Caco-2 (cell line): ENCODE results near the gene CMTM2. TPM values are rescaled to one million over a fixed set of nuclear protein-coding genes. Genes with fewer than 3 reads are reported as not detected.

ENCODE experiments used
- BruUV-seq: library from RNA; stranded (reverse); fragments of 400-500 nt; replicated peaks from 2 replicates; lab custom pipeline; 2021; lab: Mats Ljungman, UMichigan
- CTCF ChIA-PET: fragments of 300-600 bp; sonication (Branson Sonifier 250); formaldehyde crosslinking; loops from one replicate; lab custom pipeline; 2022; ENCODE audit warnings: antibody characterized with exemption; lab: Charles Lee
- POLR2A ChIA-PET: fragments of 300-600 bp; sonication (Branson Sonifier 250); formaldehyde crosslinking; loops from one replicate; lab custom pipeline; 2022; ENCODE audit warnings: antibody characterized with exemption; lab: Charles Lee
- DNase-seq, 2 experiments: peaks; one replicate each; pipeline versions ENCODE4 v3.0.0 to v3.0.0-alpha.2; 2020 to 2022
- H3K27me3 ChIP-seq: replicated peaks from 2 replicates; pipeline ENCODE4 v1.6.0; 2011; ENCODE audit warnings: low read length; ENCODE audit not compliant: control insufficient read depth, insufficient read depth
- H3K36me3 ChIP-seq: 2 replicates; pipeline ENCODE4 v1.5.1; 2011; ENCODE audit warnings: low read length; ENCODE audit not compliant: control insufficient read depth, insufficient read depth
- H3K4me1 ChIP-seq: fragments of 250-450 bp; sonication (Bioruptor Pico); 2 replicates; pipeline ENCODE4 v1.5.1; 2020; ENCODE audit warnings: mild to moderate bottlenecking
- H3K4me3 ChIP-seq: 2 replicates; pipeline ENCODE4 v1.5.1; 2011; ENCODE audit warnings: low read depth, mild to moderate bottlenecking, control low read depth, low read length
- H3K9me3 ChIP-seq: fragments of 250-450 bp; sonication (Bioruptor Pico); 2 replicates; pipeline ENCODE4 v1.5.1; 2020; ENCODE audit warnings: mild to moderate bottlenecking, moderate library complexity
- H3K27ac Mint-ChIP-seq: one replicate; pipeline ENCODE4 v1.8.0; 2022; ENCODE audit warnings: mixed read lengths; ENCODE audit not compliant: unreplicated experiment
- H3K27me3 Mint-ChIP-seq: one replicate; pipeline ENCODE4 v1.8.0; 2022; ENCODE audit warnings: mixed read lengths; ENCODE audit not compliant: insufficient read depth, unreplicated experiment
- H3K36me3 Mint-ChIP-seq: one replicate; pipeline ENCODE4 v1.8.0; 2022; ENCODE audit warnings: mild to moderate bottlenecking, mixed read lengths; ENCODE audit not compliant: insufficient read depth, unreplicated experiment
- H3K4me1 Mint-ChIP-seq: one replicate; pipeline ENCODE4 v1.8.0; 2022; ENCODE audit warnings: low read depth, mixed read lengths; ENCODE audit not compliant: unreplicated experiment
- H3K4me3 Mint-ChIP-seq: one replicate; pipeline ENCODE4 v1.8.0; 2022; ENCODE audit warnings: mild to moderate bottlenecking, moderate library complexity, mixed read lengths; ENCODE audit not compliant: unreplicated experiment
- H3K9me3 Mint-ChIP-seq: one replicate; pipeline ENCODE4 v1.8.0; 2022; ENCODE audit warnings: mixed read lengths; ENCODE audit not compliant: unreplicated experiment
- intact Hi-C: fragments of 100-400 bp; cut with micrococcal nuclease; formaldehyde crosslinking; loops from one replicate; pipeline ENCODE4 v1.10.0; 2022; ENCODE audit not compliant: unreplicated experiment
- total RNA-seq: library from RNA; stranded (reverse); gene quantifications from 2 replicates; pipeline ENCODE4 v1.2.3, GENCODE V29; 2022
- TF ChIP-seq, protein P1 (sequence below), 2 experiments: fragments of 200-600 bp in 1 of 2; IDR thresholded peaks; 1 replicate in 1 of 2; 2 replicates in 1 of 2; pipeline versions ENCODE4 v1.5.1 to v1.8.0; 2011 to 2022; ENCODE audit warnings: antibody characterized with exemption in 1 of 2, control low read depth in 1 of 2, inconsistent platforms in 1 of 2, low read depth in 1 of 2, low read length in 1 of 2, mild to moderate bottlenecking in 1 of 2, moderate library complexity in 1 of 2; ENCODE audit not compliant: insufficient read depth in 1 of 2, severe bottlenecking in 1 of 2, unreplicated experiment in 1 of 2

CMTM2 gene
- total RNA-seq, 1 experiment from 2014 or later = not detected

GRCh38 chr16:66588981-66589713 is 9.9 kb downstream of the CMTM2 start:
- ChIA-PET CTCF (interaction anchor here (0.6 to 3.0 kb wide), 4 partner anchors 15 to 182 kb away, joined by 3 to 14 read pairs (median 4); no protein-coding TSS in a partner anchor), POLR2A (interaction anchor here (0.6 kb wide), 1 partner anchor 10 kb away, joined by 3 read pairs; no protein-coding TSS in a partner anchor)
- no peaks in the 10 kb centered on the region for H3K4me1 ChIP-seq
- Mint-ChIP-seq H3K27me3 (no peaks in the 10 kb centered on the region), H3K27ac (no peak overlapping the region), H3K4me1 (no peaks in the 10 kb centered on the region), H3K9me3 (no peaks in the 10 kb centered on the region), H3K36me3 (no peaks in the 10 kb centered on the region), H3K4me3 (no peak overlapping the region)
- no peaks in the 10 kb centered on the region for H3K36me3 ChIP-seq
- H3K27me3 ChIP-seq = no peaks in the 10 kb centered on the region
- BruUV-seq = no TSS peak
- H3K4me3 ChIP-seq = no peak overlapping the region
- H3K9me3 ChIP-seq = no peaks in the 10 kb centered on the region
- TF ChIP-seq, protein P1, sequence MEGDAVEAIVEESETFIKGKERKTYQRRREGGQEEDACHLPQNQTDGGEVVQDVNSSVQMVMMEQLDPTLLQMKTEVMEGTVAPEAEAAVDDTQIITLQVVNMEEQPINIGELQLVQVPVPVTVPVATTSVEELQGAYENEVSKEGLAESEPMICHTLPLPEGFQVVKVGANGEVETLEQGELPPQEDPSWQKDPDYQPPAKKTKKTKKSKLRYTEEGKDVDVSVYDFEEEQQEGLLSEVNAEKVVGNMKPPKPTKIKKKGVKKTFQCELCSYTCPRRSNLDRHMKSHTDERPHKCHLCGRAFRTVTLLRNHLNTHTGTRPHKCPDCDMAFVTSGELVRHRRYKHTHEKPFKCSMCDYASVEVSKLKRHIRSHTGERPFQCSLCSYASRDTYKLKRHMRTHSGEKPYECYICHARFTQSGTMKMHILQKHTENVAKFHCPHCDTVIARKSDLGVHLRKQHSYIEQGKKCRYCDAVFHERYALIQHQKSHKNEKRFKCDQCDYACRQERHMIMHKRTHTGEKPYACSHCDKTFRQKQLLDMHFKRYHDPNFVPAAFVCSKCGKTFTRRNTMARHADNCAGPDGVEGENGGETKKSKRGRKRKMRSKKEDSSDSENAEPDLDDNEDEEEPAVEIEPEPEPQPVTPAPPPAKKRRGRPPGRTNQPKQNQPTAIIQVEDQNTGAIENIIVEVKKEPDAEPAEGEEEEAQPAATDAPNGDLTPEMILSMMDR (IDR thresholded peaks at IDR 0.05; ENCODE audit: insufficient read depth in 1 of 2, low read depth in 1 of 2, low read length in 1 of 2, severe bottlenecking in 1 of 2, unreplicated experiment in 1 of 2) = peak; percentile 33 to 76
- intact Hi-C loops = loop anchor here (5.0 kb wide), 1 partner anchor 182 kb away; no protein-coding TSS in a partner anchor
- peak in 1 of 2 experiments; percentile 48 for DNase-seq

GRCh38 chr16:66590322-66590721 is 11.1 kb downstream of the CMTM2 start:
- DNase-seq = no peak
- TF ChIP-seq, protein P1 (IDR thresholded peaks at IDR 0.05; ENCODE audit: insufficient read depth in 1 of 2, low read depth in 1 of 2, low read length in 1 of 2, severe bottlenecking in 1 of 2, unreplicated experiment in 1 of 2) = no peak
- Histone ChIP-seq H3K36me3 (no peaks in the 10 kb centered on the region), H3K9me3 (no peaks in the 10 kb centered on the region), H3K4me3 (no peak overlapping the region), H3K27me3 (no peaks in the 10 kb centered on the region), H3K4me1 (no peaks in the 10 kb centered on the region)
- H3K27me3 Mint-ChIP-seq = no peaks in the 10 kb centered on the region
- ChIA-PET POLR2A (interaction anchor here (0.6 kb wide), 1 partner anchor 1961 kb away, joined by 5 read pairs; no protein-coding TSS in a partner anchor), CTCF (interaction anchor here (0.6 to 3.0 kb wide), 3 partner anchors 18 to 183 kb away, joined by 4 to 14 read pairs (median 6); no protein-coding TSS in a partner anchor)
- intact Hi-C loops = no loop called here
- H3K4me1 Mint-ChIP-seq = no peaks in the 10 kb centered on the region
- BruUV-seq = no TSS peak
- H3K27ac Mint-ChIP-seq = no peak overlapping the region
- no peaks in the 10 kb centered on the region for H3K9me3 Mint-ChIP-seq
- H3K36me3 Mint-ChIP-seq = no peaks in the 10 kb centered on the region
- no peak overlapping the region for H3K4me3 Mint-ChIP-seq

- Mint-ChIP-seq H3K27me3 (no peaks in the 10 kb centered on the region), H3K27ac (no peak overlapping the region), H3K4me3 (no peak overlapping the region), H3K9me3 (no peaks in the 10 kb centered on the region), H3K4me1 (no peaks in the 10 kb centered on the region), H3K36me3 (no peaks in the 10 kb centered on the region)
- intact Hi-C loops = no loop called here
- TF ChIP-seq, protein P1 (IDR thresholded peaks at IDR 0.05; ENCODE audit: insufficient read depth in 1 of 2, low read depth in 1 of 2, low read length in 1 of 2, severe bottlenecking in 1 of 2, unreplicated experiment in 1 of 2) = no peak
- Histone ChIP-seq H3K27me3 (no peaks in the 10 kb centered on the region), H3K4me1 (no peaks in the 10 kb centered on the region), H3K9me3 (no peaks in the 10 kb centered on the region), H3K36me3 (no peaks in the 10 kb centered on the region), H3K4me3 (no peak overlapping the region)
- CTCF ChIA-PET = interaction anchor here (3.0 kb wide), 1 partner anchor 184 kb away, joined by 14 read pairs; no protein-coding TSS in a partner anchor
- no TSS peak for BruUV-seq
- POLR2A ChIA-PET = no interaction called here
- no peak for DNase-seq
These were observed 11.8 kb downstream of the CMTM2 start for GRCh38 chr16:66591018-66591417.
